Liver (tissue), 9 donors: ENCODE data around the gene D2HGDH. TPM values are rescaled to one million over a fixed set of nuclear protein-coding genes. Genes with fewer than 3 reads are reported as not detected.
A peak's percentile ranks its signal among the peaks of the same experiment; 100 is the strongest.

Source experiments
- DNase-seq: peaks from one replicate; pipeline ENCODE4 v3.0.0-alpha.2; 2017; ENCODE audit warnings: low spot score
- H3K27ac ChIP-seq, 2 donors: one replicate each; pipeline ENCODE4 v1.7.0; 2013; ENCODE audit warnings: inconsistent platforms in 2 of 2, low read length in 2 of 2, control low read depth in 1 of 2, low read depth in 1 of 2, mild to moderate bottlenecking in 1 of 2
- H3K27me3 ChIP-seq, 4 donors: one replicate each; pipeline versions ENCODE4 v1.6.1 to v1.7.0; 2013; ENCODE audit warnings: low read length in 3 of 4, inconsistent platforms in 1 of 4, mild to moderate bottlenecking in 1 of 4, moderate library complexity in 1 of 4; ENCODE audit not compliant: control insufficient read depth in 4 of 4, insufficient read depth in 4 of 4
- H3K36me3 ChIP-seq, 4 donors: one replicate each; pipeline versions ENCODE4 v1.6.1 to v1.7.0; 2013; ENCODE audit warnings: low read length in 3 of 4, mild to moderate bottlenecking in 3 of 4, low read depth in 1 of 4, moderate library complexity in 1 of 4; ENCODE audit not compliant: control insufficient read depth in 4 of 4, insufficient read depth in 3 of 4
- H3K4me1 ChIP-seq, 4 donors: one replicate each; pipeline versions ENCODE4 v1.6.1 to v1.7.0; 2013; ENCODE audit warnings: low read length in 3 of 4, mild to moderate bottlenecking in 3 of 4, moderate library complexity in 1 of 4; ENCODE audit not compliant: control insufficient read depth in 4 of 4, insufficient read depth in 4 of 4
- H3K4me3 ChIP-seq, 3 donors: one replicate each; pipeline versions ENCODE4 v1.6.1 to v1.7.0; 2013; ENCODE audit warnings: low read length in 3 of 3, control low read depth in 1 of 3, low read depth in 1 of 3, mild to moderate bottlenecking in 1 of 3
- H3K9ac ChIP-seq, 2 donors: one replicate each; pipeline ENCODE4 v1.7.0; 2013; ENCODE audit warnings: low read length in 2 of 2, mild to moderate bottlenecking in 2 of 2, moderate library complexity in 2 of 2, control low read depth in 1 of 2, low read depth in 1 of 2
- H3K9me3 ChIP-seq, 4 donors: one replicate each; pipeline versions ENCODE4 v1.6.1 to v1.7.0; 2013; ENCODE audit warnings: low read length in 3 of 4; ENCODE audit not compliant: control insufficient read depth in 4 of 4
- EGR1 ChIP-seq, 2 donors: IDR thresholded peaks; 2 replicates each; pipeline ENCODE4 v1.6.1; 2016 to 2018; ENCODE audit warnings: antibody characterized with exemption in 2 of 2, low read depth in 2 of 2
- FOXA1 ChIP-seq: IDR thresholded peaks from 2 replicates; pipeline ENCODE4 v1.6.1; 2016; ENCODE audit warnings: antibody characterized with exemption
- FOXA2 ChIP-seq: IDR thresholded peaks from 2 replicates; pipeline ENCODE4 v1.6.1; 2016; ENCODE audit warnings: antibody characterized with exemption
- GABPA ChIP-seq, 2 donors: IDR thresholded peaks in 1 of 2; conservative IDR thresholded peaks in 1 of 2; 2 replicates each; pipeline ENCODE4 v1.6.1; 2016; ENCODE audit warnings: antibody characterized with exemption in 2 of 2, mild to moderate bottlenecking in 1 of 2, moderate library complexity in 1 of 2
- HNF4A ChIP-seq, 2 donors: conservative IDR thresholded peaks; 2 replicates each; pipeline ENCODE4 v1.6.1; 2016; ENCODE audit warnings: antibody characterized with exemption in 2 of 2, mild to moderate bottlenecking in 2 of 2
- JUND ChIP-seq, 2 donors: IDR thresholded peaks; 2 replicates each; pipeline ENCODE4 v1.6.1; 2016; ENCODE audit warnings: antibody characterized with exemption in 2 of 2
- NR2F2 ChIP-seq: IDR thresholded peaks from 2 replicates; pipeline ENCODE4 v1.6.1; 2016; ENCODE audit warnings: antibody characterized with exemption
- RXRA ChIP-seq, 2 donors: IDR thresholded peaks; 2 replicates each; pipeline ENCODE4 v1.6.1; 2017 to 2018; ENCODE audit warnings: antibody characterized with exemption in 2 of 2, mild to moderate bottlenecking in 1 of 2
- SP1 ChIP-seq: IDR thresholded peaks from 2 replicates; pipeline ENCODE4 v1.6.1; 2018; ENCODE audit warnings: antibody characterized with exemption, mild to moderate bottlenecking
- TAF1 ChIP-seq: conservative IDR thresholded peaks from 2 replicates; pipeline ENCODE4 v1.6.1; 2016; ENCODE audit warnings: antibody characterized with exemption, mild to moderate bottlenecking
- YY1 ChIP-seq: IDR thresholded peaks from 2 replicates; pipeline ENCODE4 v1.6.1; 2016; ENCODE audit warnings: antibody characterized with exemption, mild to moderate bottlenecking
- WGBS: extraction: QIAGEN DNeasy Blood & Tissue Kit; methylation state at CpG from one replicate; pipeline ENCODE4 v1.1.7; 2013; 5-methylcytosine and 5-hydroxymethylcytosine counted together
- polyA plus RNA-seq, 2 donors: library from polyadenylated mRNA; stranded (reverse) in 1 of 2; unstranded in 1 of 2; fragments of 200-250 nt in 1 of 2; fragments of >200 nt in 1 of 2; fragmentation: Nextera tagmentation in 1 of 2; extraction: Ambion mirVana in 1 of 2; gene quantifications; one replicate each; pipeline versions ENCODE4 v1.2.1 to v1.2.3, GENCODE V29; 2013 to 2015
- total RNA-seq, 2 donors: library from RNA; depleted of rRNA; stranded (reverse); fragments of >200 nt; gene quantifications; one replicate each; pipeline ENCODE4 v1.2.3, GENCODE V29; 2014
- TF ChIP-seq, protein P1 (sequence below): IDR thresholded peaks from 2 replicates; pipeline ENCODE4 v1.6.1; 2016; ENCODE audit warnings: antibody characterized with exemption
- TF ChIP-seq, protein P2 (sequence below): IDR thresholded peaks from 2 replicates; pipeline ENCODE4 v1.6.1; 2016; ENCODE audit warnings: antibody characterized with exemption
- TF ChIP-seq, protein P3 (sequence below): IDR thresholded peaks from 2 replicates; pipeline ENCODE4 v1.6.1; 2016; ENCODE audit warnings: antibody characterized with exemption, mild to moderate bottlenecking
- donor health status: healthy.
- donor health status: healthy.
- donor health status: healthy.
- donor health status: healthy.
- donor health status: healthy.

The D2HGDH gene
- total and polyA plus RNA-seq, 4 donors, result 6.4 to 25.0 (median 13.5) TPM

DNA sequence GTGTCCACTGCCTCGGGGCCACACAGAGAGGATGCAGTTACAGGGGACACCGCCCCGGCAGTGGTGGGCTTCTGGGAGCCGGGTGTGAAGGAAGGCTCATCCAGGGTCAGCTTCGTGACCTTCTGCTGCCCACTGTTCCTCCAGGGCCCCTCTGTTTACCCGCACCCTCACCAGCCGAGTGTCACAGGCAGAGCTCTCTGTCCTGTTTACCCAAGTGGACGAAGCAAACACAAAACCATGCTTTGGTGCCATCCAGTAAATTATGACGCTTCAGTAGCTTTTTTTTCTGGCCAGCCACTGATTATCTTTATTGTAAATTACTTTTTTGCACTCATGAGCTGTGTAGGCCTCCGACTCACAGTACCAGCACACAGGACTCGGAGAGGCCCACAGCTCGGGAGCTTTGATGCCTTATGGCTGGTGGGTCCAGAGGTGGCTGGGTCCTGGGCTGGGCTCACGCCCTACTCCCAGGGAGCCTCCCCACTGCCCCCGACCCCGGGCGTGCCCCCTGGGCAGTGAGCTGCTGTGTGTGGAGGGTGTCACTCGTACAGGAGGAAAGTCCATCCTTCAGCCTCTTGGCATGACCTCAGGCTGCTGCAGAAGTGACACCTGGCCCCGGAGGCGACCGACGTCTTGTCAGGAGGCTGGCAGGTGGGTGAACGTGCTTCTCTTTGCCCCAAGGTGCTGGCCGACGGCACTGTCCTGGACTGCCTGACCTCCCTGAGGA, 9.8 kb downstream of the D2HGDH start:
- DNase-seq, result no peak
- TF ChIP-seq, protein P1, sequence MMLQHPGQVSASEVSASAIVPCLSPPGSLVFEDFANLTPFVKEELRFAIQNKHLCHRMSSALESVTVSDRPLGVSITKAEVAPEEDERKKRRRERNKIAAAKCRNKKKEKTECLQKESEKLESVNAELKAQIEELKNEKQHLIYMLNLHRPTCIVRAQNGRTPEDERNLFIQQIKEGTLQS, result no peak
- TF ChIP-seq SP1, result peak; percentile 8
- Histone ChIP-seq H3K4me3 (no peak overlapping the region), H3K9me3 (no peaks in the 10 kb centered on the region), H3K27ac (peak overlapping the region in 1 of 2 donors; percentile 73), H3K4me1 (peaks cover 6 to 31% (median 23%) of the 10 kb centered on the region in 4 donors), H3K27me3 (no peaks in the 10 kb centered on the region), H3K9ac (no peak overlapping the region), H3K36me3 (peaks cover 0 to 32% (median 11%) of the 10 kb centered on the region in 4 donors)
- 70% methylated on average over 24 of the region's 24 CpGs for WGBS

DNA sequence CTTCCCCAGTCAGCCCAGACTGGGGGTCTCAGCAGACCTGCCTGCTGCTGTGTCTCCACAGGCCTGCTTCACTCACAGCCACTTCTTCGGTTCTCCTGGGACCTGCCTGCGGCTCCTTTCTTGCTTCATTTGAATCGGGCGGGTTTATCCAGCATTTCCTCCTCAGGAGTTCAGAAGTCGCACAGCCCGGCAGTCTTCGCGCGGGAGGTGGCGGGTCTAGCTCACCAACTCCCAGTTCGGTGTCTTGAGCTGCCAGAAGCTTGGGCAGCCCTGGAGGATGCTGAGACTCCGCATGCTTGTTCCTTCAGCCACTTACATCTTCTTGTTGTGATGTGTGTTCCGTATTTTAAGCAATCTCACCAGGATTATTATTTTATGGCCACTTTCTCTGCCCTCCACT, 10.8 kb downstream of the D2HGDH start:
- Histone ChIP-seq H3K27ac (no peak overlapping the region), H3K4me3 (no peak overlapping the region), H3K36me3 (peaks cover 0 to 37% (median 11%) of the 10 kb centered on the region in 4 donors), H3K4me1 (peaks cover 6 to 25% (median 19%) of the 10 kb centered on the region in 4 donors), H3K9ac (no peak overlapping the region), H3K27me3 (no peaks in the 10 kb centered on the region), H3K9me3 (no peaks in the 10 kb centered on the region)
- TF ChIP-seq FOXA2 (no peak), NR2F2 (no peak), TAF1 (no peak), HNF4A (conservative IDR thresholded peaks at IDR 0.05) (no peak), FOXA1 (no peak), EGR1 (IDR thresholded peaks at IDR 0.05; ENCODE audit: low read depth in 2 of 2) (no peak), GABPA (IDR thresholded peaks at IDR 0.05 in 1 of 2, conservative IDR thresholded peaks at IDR 0.05 in 1 of 2) (no peak), RXRA (IDR thresholded peaks at IDR 0.05) (no peak)
- TF ChIP-seq, protein P2, sequence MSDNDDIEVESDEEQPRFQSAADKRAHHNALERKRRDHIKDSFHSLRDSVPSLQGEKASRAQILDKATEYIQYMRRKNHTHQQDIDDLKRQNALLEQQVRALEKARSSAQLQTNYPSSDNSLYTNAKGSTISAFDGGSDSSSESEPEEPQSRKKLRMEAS, result no peak
- TF ChIP-seq, protein P3, sequence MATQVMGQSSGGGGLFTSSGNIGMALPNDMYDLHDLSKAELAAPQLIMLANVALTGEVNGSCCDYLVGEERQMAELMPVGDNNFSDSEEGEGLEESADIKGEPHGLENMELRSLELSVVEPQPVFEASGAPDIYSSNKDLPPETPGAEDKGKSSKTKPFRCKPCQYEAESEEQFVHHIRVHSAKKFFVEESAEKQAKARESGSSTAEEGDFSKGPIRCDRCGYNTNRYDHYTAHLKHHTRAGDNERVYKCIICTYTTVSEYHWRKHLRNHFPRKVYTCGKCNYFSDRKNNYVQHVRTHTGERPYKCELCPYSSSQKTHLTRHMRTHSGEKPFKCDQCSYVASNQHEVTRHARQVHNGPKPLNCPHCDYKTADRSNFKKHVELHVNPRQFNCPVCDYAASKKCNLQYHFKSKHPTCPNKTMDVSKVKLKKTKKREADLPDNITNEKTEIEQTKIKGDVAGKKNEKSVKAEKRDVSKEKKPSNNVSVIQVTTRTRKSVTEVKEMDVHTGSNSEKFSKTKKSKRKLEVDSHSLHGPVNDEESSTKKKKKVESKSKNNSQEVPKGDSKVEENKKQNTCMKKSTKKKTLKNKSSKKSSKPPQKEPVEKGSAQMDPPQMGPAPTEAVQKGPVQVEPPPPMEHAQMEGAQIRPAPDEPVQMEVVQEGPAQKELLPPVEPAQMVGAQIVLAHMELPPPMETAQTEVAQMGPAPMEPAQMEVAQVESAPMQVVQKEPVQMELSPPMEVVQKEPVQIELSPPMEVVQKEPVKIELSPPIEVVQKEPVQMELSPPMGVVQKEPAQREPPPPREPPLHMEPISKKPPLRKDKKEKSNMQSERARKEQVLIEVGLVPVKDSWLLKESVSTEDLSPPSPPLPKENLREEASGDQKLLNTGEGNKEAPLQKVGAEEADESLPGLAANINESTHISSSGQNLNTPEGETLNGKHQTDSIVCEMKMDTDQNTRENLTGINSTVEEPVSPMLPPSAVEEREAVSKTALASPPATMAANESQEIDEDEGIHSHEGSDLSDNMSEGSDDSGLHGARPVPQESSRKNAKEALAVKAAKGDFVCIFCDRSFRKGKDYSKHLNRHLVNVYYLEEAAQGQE, result no peak
- DNase-seq, result no peak
- WGBS, result 98% methylated on average over 13 of the region's 13 CpGs

DNA sequence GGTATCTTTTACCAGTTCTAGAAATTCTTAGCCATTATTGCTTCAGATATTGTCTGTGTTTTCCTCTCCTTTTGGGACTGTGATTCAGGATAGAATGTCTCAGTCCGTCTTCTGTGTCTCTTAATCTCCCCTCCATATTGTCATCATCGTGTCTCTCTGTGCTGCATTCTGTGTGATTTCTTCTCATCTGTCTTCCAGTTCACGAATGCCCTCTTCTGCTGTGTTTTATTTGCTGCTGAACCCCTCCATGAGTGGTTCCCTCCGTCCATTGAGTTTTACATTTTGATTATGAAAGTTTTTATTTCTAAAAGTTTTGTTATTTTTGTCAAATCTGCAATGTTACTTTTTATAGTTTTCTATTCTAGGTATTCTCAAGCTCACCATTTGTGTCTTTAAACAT, 11.7 kb downstream of the D2HGDH start:
- no peak for DNase-seq
- peaks cover 0 to 38% (median 11%) of the 10 kb centered on the region in 4 donors for H3K36me3 ChIP-seq
- no peak overlapping the region for H3K27ac ChIP-seq
- TF ChIP-seq GABPA (IDR thresholded peaks at IDR 0.05 in 1 of 2, conservative IDR thresholded peaks at IDR 0.05 in 1 of 2) (no peak), NR2F2 (no peak), SP1 (no peak), YY1 (no peak), EGR1 (IDR thresholded peaks at IDR 0.05; ENCODE audit: low read depth in 2 of 2) (no peak), JUND (IDR thresholded peaks at IDR 0.05) (no peak)
- TF ChIP-seq, protein P2, result no peak
- WGBS, result 96% methylated on average over 4 of the region's 4 CpGs
- no peak overlapping the region for H3K9ac ChIP-seq
- no peak overlapping the region for H3K4me3 ChIP-seq
- no peaks in the 10 kb centered on the region for H3K27me3 ChIP-seq
- no peaks in the 10 kb centered on the region for H3K9me3 ChIP-seq
- peaks cover 3 to 17% (median 12%) of the 10 kb centered on the region in 4 donors for H3K4me1 ChIP-seq
